Keratinocyte (primary cell): ENCODE measurements around the gene PARD3B. TPM values are rescaled to one million over a fixed set of nuclear protein-coding genes. Genes with fewer than 3 reads are reported as not detected.

Source experiments
- DNase-seq: peaks from one replicate; pipeline ENCODE4 v3.0.0-alpha.2; 2011; ENCODE audit warnings: low read depth, missing footprints, low spot score
- FAIRE-seq: peaks from 2 replicates; lab custom pipeline; 2011; peaks lifted over from hg19 to GRCh38; lab: Jason Lieb, UNC
- H2AFZ ChIP-seq: 2 replicates; pipeline ENCODE4 v1.6.0; 2012; ENCODE audit warnings: low read length, control low read depth, inconsistent platforms; ENCODE audit not compliant: control insufficient read depth
- H3K27ac ChIP-seq: 2 replicates; pipeline ENCODE4 v1.5.1; 2011; ENCODE audit warnings: low read length; ENCODE audit not compliant: control insufficient read depth, insufficient read depth
- H3K27me3 ChIP-seq: 3 replicates; pipeline ENCODE4 v1.6.0; 2011; ENCODE audit warnings: low read length; ENCODE audit not compliant: control insufficient read depth, insufficient read depth; ENCODE audit errors: extremely low read depth
- H3K36me3 ChIP-seq, 2 experiments: 2 replicates in 1 of 2; 3 replicates in 1 of 2; pipeline ENCODE4 v1.5.1; 2011; ENCODE audit warnings: low read length in 2 of 2, mild to moderate bottlenecking in 1 of 2; ENCODE audit not compliant: control insufficient read depth in 2 of 2, insufficient read depth in 2 of 2; ENCODE audit errors: extremely low read depth in 1 of 2
- H3K4me1 ChIP-seq: 3 replicates; pipeline ENCODE4 v1.5.1; 2011; ENCODE audit warnings: low read length; ENCODE audit not compliant: control insufficient read depth, insufficient read depth; ENCODE audit errors: extremely low read depth
- H3K4me2 ChIP-seq: 3 replicates; pipeline ENCODE4 v1.6.0; 2011; ENCODE audit warnings: low read depth, low read length; ENCODE audit not compliant: control insufficient read depth, insufficient read depth; ENCODE audit errors: extremely low read depth
- H3K4me3 ChIP-seq, 3 experiments: fragments of 200-600 bp in 1 of 3; sonication (generic) in 1 of 3; 2 replicates in 2 of 3; 3 replicates in 1 of 3; pipeline ENCODE4 v1.5.1; 2011 to 2016; ENCODE audit warnings: low read length in 3 of 3, mild to moderate bottlenecking in 3 of 3, control low read depth in 2 of 3, inconsistent platforms in 1 of 3, low read depth in 1 of 3, mixed read lengths in 1 of 3, mixed run types in 1 of 3, moderate library complexity in 1 of 3; ENCODE audit not compliant: control insufficient read depth in 2 of 3, insufficient read depth in 2 of 3; ENCODE audit errors: extremely low read depth in 1 of 3
- H3K79me2 ChIP-seq: 2 replicates; pipeline ENCODE4 v1.6.0; 2012; ENCODE audit warnings: low read length; ENCODE audit not compliant: control insufficient read depth, insufficient read depth
- H3K9ac ChIP-seq: 3 replicates; pipeline ENCODE4 v1.6.0; 2011; ENCODE audit warnings: low read length; ENCODE audit not compliant: control insufficient read depth, insufficient read depth; ENCODE audit errors: extremely low read depth
- H3K9me1 ChIP-seq: 3 replicates; pipeline ENCODE4 v1.6.0; 2011; ENCODE audit warnings: low read length; ENCODE audit not compliant: control insufficient read depth, insufficient read depth; ENCODE audit errors: extremely low read depth
- H3K9me3 ChIP-seq: 2 replicates; pipeline ENCODE4 v1.5.1; 2012; ENCODE audit warnings: low read depth, low read length; ENCODE audit not compliant: control insufficient read depth
- H4K20me1 ChIP-seq: 3 replicates; pipeline ENCODE4 v1.6.0; 2011; ENCODE audit warnings: low read length; ENCODE audit not compliant: control insufficient read depth, insufficient read depth; ENCODE audit errors: extremely low read depth
- EZH2 ChIP-seq: IDR thresholded peaks from one replicate; pipeline ENCODE4 v1.6.1; 2012; ENCODE audit warnings: inconsistent platforms, mild to moderate bottlenecking, low read length, moderate library complexity
- dilution Hi-C: fragments of 300-500 bp; cut with MboI; formaldehyde crosslinking; loops from one replicate; pipeline ENCODE4 v1.7.0; 2020; ENCODE audit warnings: low sequenced_read_pairs; ENCODE audit not compliant: extremely low pct_ligation_motif_present
- polyA plus RNA-seq, 5 experiments: library from polyadenylated mRNA; depleted of rRNA in 3 of 5; stranded (reverse) in 3 of 5; stranded (forward) in 1 of 5; unstranded in 1 of 5; fragments of >200 nt; gene quantifications; 1 replicate in 1 of 5; 2 replicates in 3 of 5; 3 replicates in 1 of 5; pipeline versions ENCODE4 v1.2.1 to v1.2.3, GENCODE V29; 2011 to 2012; ENCODE audit warnings: missing spikeins in 2 of 5, low read depth in 1 of 5, low replicate concordance in 1 of 5
- TF ChIP-seq, protein P1 (sequence below), 3 experiments: IDR thresholded peaks in 1 of 3; conservative IDR thresholded peaks in 1 of 3; optimal IDR thresholded peaks in 1 of 3; 2 replicates in 2 of 3; 3 replicates in 1 of 3; pipeline versions ENCODE3 to v1.5.1; 2011; ENCODE audit warnings: low read length in 3 of 3, mild to moderate bottlenecking in 3 of 3, moderate library complexity in 2 of 3, control low read depth in 1 of 3, inconsistent platforms in 1 of 3; ENCODE audit not compliant: insufficient read depth in 2 of 3; ENCODE audit errors: extremely low read depth in 1 of 3

PARD3B gene
- polyA plus RNA-seq, 1 donor (not counting 4 experiments of a cell fraction or from before 2014, with no cell fraction given) = 1.2 TPM

DNA sequence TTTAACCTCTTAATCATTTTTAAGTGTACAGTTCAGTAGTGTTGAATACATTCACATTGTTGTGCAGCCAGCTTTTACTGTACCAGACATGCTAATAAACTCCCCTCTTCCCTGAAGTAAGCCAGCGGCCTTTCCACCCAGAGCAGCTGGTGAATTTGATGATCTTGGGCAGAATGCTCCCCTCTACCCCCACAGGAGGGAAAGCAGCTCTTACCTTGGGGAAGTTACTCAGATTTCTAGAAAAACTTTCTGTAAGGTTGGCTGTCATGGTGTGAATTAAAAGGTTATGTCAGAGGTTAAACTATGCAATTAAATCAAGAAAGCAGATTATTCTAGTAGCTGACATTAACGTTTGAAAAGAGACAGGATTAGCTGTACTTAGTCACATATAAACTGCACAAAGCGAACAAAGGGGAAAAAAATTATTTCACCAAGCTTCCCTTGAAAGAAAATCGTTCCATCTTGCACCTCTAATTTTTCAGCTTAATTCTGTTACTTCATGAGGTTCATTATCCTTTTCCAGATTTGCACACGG is 738.5 kb downstream of the PARD3B start:
- H3K79me2 ChIP-seq = no peaks in the 10 kb centered on the region
- no peak overlapping the region for H3K4me3 ChIP-seq
- no peak overlapping the region for H2AFZ ChIP-seq
- H4K20me1 ChIP-seq = no peaks in the 10 kb centered on the region
- dilution Hi-C loops = no loop called here
- FAIRE-seq = no peak
- no peak for DNase-seq
- H3K4me2 ChIP-seq = no peak overlapping the region
- no peaks in the 10 kb centered on the region for H3K9me1 ChIP-seq
- no peaks in the 10 kb centered on the region for H3K4me1 ChIP-seq
- TF ChIP-seq, protein P1, sequence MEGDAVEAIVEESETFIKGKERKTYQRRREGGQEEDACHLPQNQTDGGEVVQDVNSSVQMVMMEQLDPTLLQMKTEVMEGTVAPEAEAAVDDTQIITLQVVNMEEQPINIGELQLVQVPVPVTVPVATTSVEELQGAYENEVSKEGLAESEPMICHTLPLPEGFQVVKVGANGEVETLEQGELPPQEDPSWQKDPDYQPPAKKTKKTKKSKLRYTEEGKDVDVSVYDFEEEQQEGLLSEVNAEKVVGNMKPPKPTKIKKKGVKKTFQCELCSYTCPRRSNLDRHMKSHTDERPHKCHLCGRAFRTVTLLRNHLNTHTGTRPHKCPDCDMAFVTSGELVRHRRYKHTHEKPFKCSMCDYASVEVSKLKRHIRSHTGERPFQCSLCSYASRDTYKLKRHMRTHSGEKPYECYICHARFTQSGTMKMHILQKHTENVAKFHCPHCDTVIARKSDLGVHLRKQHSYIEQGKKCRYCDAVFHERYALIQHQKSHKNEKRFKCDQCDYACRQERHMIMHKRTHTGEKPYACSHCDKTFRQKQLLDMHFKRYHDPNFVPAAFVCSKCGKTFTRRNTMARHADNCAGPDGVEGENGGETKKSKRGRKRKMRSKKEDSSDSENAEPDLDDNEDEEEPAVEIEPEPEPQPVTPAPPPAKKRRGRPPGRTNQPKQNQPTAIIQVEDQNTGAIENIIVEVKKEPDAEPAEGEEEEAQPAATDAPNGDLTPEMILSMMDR (optimal IDR thresholded peaks at IDR 0.05 in 1 of 3, IDR thresholded peaks at IDR 0.05 in 1 of 3, conservative IDR thresholded peaks at IDR 0.05 in 1 of 3; ENCODE audit: extremely low read depth in 1 of 3, insufficient read depth in 2 of 3, low read length in 3 of 3) = no peak
- TF ChIP-seq EZH2 = no peak
- no peak overlapping the region for H3K9ac ChIP-seq
- H3K27ac ChIP-seq = no peak overlapping the region
- no peaks in the 10 kb centered on the region for H3K27me3 ChIP-seq
- H3K36me3 ChIP-seq = no peaks in the 10 kb centered on the region
- H3K9me3 ChIP-seq = no peaks in the 10 kb centered on the region

DNA sequence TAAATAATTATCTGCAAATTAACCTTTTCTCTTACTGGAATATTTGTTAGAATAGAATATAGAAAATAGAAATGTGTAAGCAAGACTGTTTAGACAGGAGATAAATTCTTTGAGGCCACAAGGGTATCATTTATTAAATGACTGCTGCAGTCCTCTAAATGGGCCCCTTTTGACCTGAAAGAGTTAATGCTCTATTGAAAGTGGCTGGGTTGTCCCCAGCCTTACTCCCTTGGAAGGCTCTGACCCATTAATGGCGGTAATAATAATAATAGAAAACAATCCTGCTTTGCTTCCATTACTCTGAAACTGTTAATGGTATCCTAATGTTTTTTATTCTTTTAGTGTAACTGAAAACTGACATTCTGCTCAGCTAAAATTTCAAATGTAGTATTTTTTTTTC is 739.1 kb downstream of the PARD3B start:
- Histone ChIP-seq H3K4me2 (no peak overlapping the region), H3K9me3 (no peaks in the 10 kb centered on the region), H3K9ac (no peak overlapping the region), H3K27ac (no peak overlapping the region), H3K79me2 (no peaks in the 10 kb centered on the region), H4K20me1 (no peaks in the 10 kb centered on the region), H3K4me3 (no peak overlapping the region), H3K27me3 (no peaks in the 10 kb centered on the region), H3K4me1 (no peaks in the 10 kb centered on the region), H3K36me3 (no peaks in the 10 kb centered on the region), H2AFZ (no peak overlapping the region), H3K9me1 (no peaks in the 10 kb centered on the region)
- FAIRE-seq = no peak
- no peak for DNase-seq
- dilution Hi-C loops = no loop called here
- TF ChIP-seq EZH2 = no peak
- TF ChIP-seq, protein P1 (optimal IDR thresholded peaks at IDR 0.05 in 1 of 3, IDR thresholded peaks at IDR 0.05 in 1 of 3, conservative IDR thresholded peaks at IDR 0.05 in 1 of 3; ENCODE audit: extremely low read depth in 1 of 3, insufficient read depth in 2 of 3, low read length in 3 of 3) = no peak
